ENCODE data around the gene UBE2J2. TPM values are rescaled to one million over a fixed set of nuclear protein-coding genes. Genes with fewer than 3 reads are reported as not detected.

Gene UBE2J2
- total RNA-seq, 1 donor from 2014 or later, result 49.3 TPM

GRCh38 chr1:1260843-1261560 is 12.7 kb downstream of the UBE2J2 start:
- H3K4me3 ChIP-seq (ENCODE audit: low read depth, low read length), result no peak overlapping the region
- DNase-seq (ENCODE audit: low read depth), result no peak
- no peak for TF ChIP-seq CTCF (conservative IDR thresholded peaks at IDR 0.05; ENCODE audit: low read depth, low read length)

GRCh38 chr1:1259951-1260600 is 13.6 kb downstream of the UBE2J2 start:
- TF ChIP-seq CTCF (conservative IDR thresholded peaks at IDR 0.05; ENCODE audit: low read depth, low read length), result no peak
- DNase-seq (ENCODE audit: low read depth), result no peak
- H3K4me3 ChIP-seq (ENCODE audit: low read depth, low read length), result no peak overlapping the region

GRCh38 chr1:1259540-1259939 is 14.1 kb downstream of the UBE2J2 start:
- no peak for TF ChIP-seq CTCF (conservative IDR thresholded peaks at IDR 0.05; ENCODE audit: low read depth, low read length)
- no peak overlapping the region for H3K4me3 ChIP-seq (ENCODE audit: low read depth, low read length)
- no peak for DNase-seq (ENCODE audit: low read depth)

- H3K4me3 ChIP-seq (ENCODE audit: low read depth, low read length), result no peak overlapping the region
- no peak for DNase-seq (ENCODE audit: low read depth)
- no peak for TF ChIP-seq CTCF (conservative IDR thresholded peaks at IDR 0.05; ENCODE audit: low read depth, low read length)
These were observed 14.6 kb downstream of the UBE2J2 start for GRCh38 chr1:1259119-1259488.

- no peak overlapping the region for H3K4me3 ChIP-seq (ENCODE audit: low read depth, low read length)
- TF ChIP-seq CTCF (conservative IDR thresholded peaks at IDR 0.05; ENCODE audit: low read depth, low read length), result no peak
- DNase-seq (ENCODE audit: low read depth), result no peak
These were observed 16.4 kb downstream of the UBE2J2 start for GRCh38 chr1:1256956-1257871.

- no peak for DNase-seq (ENCODE audit: low read depth)
- H3K4me3 ChIP-seq (ENCODE audit: low read depth, low read length), result no peak overlapping the region
- no peak for TF ChIP-seq CTCF (conservative IDR thresholded peaks at IDR 0.05; ENCODE audit: low read depth, low read length)
These were observed 18.0 kb downstream of the UBE2J2 start for GRCh38 chr1:1255611-1256010.
